NCI-H1417 (cell line): ENCODE data around the gene SYS1.
"Not testable (repeated sequence)": the region's sequence is repeated elsewhere in the genome, so short reads cannot be mapped to it uniquely, and the experiment has no call there.

ENCODE experiments used
- DNase-seq, 3 experiments: peaks; one replicate each; lab custom pipeline; 2025; lab: John Stamatoyannopoulos, UW

SYS1 gene

GRCh38 chr20:45339799-45340198 lies 23.2 kb upstream of the SYS1 start:
- no peak for DNase-seq

- DNase-seq = no peak
Measured at GRCh38 chr20:45340236-45340847, 22.6 kb upstream of the SYS1 start.

- DNase-seq = peak in 1 of 3 experiments; percentile 19
Measured at GRCh38 chr20:45340951-45341350, 22.0 kb upstream of the SYS1 start.

- peak in 1 of 3 experiments; percentile 47 for DNase-seq
Measured at GRCh38 chr20:45341579-45341938, 21.4 kb upstream of the SYS1 start.

GRCh38 chr20:45341939-45342854 lies 20.8 kb upstream of the SYS1 start:
- DNase-seq = peak in 2 of 3 experiments; percentile 68 to 84

- DNase-seq = peak in 2 of 3 experiments; percentile 44 to 83
Measured at GRCh38 chr20:45342855-45343531, 20.0 kb upstream of the SYS1 start.

GRCh38 chr20:45343532-45344167 lies 19.3 kb upstream of the SYS1 start:
- peak in 2 of 3 experiments; percentile 87 to 91 for DNase-seq

GRCh38 chr20:45344168-45344860 lies 18.6 kb upstream of the SYS1 start:
- no peak for DNase-seq

GRCh38 chr20:45345104-45345936 lies 17.6 kb upstream of the SYS1 start:
- DNase-seq = peak in 1 of 3 experiments; percentile 45

- DNase-seq = peak in 1 of 3 experiments; percentile 23
Measured at GRCh38 chr20:45346291-45346718, 16.7 kb upstream of the SYS1 start.

GRCh38 chr20:45346851-45347250 lies 16.1 kb upstream of the SYS1 start:
- no peak for DNase-seq

- DNase-seq = no peak
Measured at GRCh38 chr20:45347297-45347935, 15.5 kb upstream of the SYS1 start.

- peak in 2 of 3 experiments; percentile 64 to 69 for DNase-seq
Measured at GRCh38 chr20:45347936-45348778, 14.8 kb upstream of the SYS1 start, which contains the start of gene SDC4. Gene SDC4 (minus strand): TSS chr20:45348424. CDS start chr20:45348384, 40 bp downstream.

GRCh38 chr20:45350217-45350616 lies 12.7 kb upstream of the SYS1 start:
- no peak for DNase-seq

- DNase-seq = not testable (repeated sequence)
Measured at GRCh38 chr20:45350795-45351194, 12.2 kb upstream of the SYS1 start.

GRCh38 chr20:45352729-45353128 lies 10.2 kb upstream of the SYS1 start:
- DNase-seq = no peak

- DNase-seq = no peak
Measured at GRCh38 chr20:45353746-45354145, 9.2 kb upstream of the SYS1 start.

- no peak for DNase-seq
Measured at GRCh38 chr20:45354423-45355208, 8.3 kb upstream of the SYS1 start.
